H1 (cell line): ENCODE measurements around the gene DNAAF5.

ENCODE experiments used
- CEBPB ChIP-seq: IDR thresholded peaks from 2 replicates; pipeline ENCODE4 v1.6.1; 2012; ENCODE audit warnings: low read depth, low read length
- MAX ChIP-seq: IDR thresholded peaks from 2 replicates; pipeline ENCODE4 v1.6.1; 2012; ENCODE audit warnings: inconsistent platforms
- TAF1 ChIP-seq: IDR thresholded peaks from 2 replicates; pipeline ENCODE4 v1.6.1; 2011; ENCODE audit warnings: mild to moderate bottlenecking, low read depth, low read length
- TF ChIP-seq, protein P1 (sequence below), 3 experiments: IDR thresholded peaks; 1 replicate in 2 of 3; 2 replicates in 1 of 3; pipeline versions ENCODE4 v1.5.1 to v1.6.1; 2011; ENCODE audit warnings: low read length in 3 of 3, mild to moderate bottlenecking in 3 of 3, inconsistent platforms in 2 of 3, low read depth in 1 of 3, moderate library complexity in 1 of 3; ENCODE audit not compliant: insufficient read depth in 1 of 3; ENCODE audit errors: control extremely low read depth in 1 of 3

DNA sequence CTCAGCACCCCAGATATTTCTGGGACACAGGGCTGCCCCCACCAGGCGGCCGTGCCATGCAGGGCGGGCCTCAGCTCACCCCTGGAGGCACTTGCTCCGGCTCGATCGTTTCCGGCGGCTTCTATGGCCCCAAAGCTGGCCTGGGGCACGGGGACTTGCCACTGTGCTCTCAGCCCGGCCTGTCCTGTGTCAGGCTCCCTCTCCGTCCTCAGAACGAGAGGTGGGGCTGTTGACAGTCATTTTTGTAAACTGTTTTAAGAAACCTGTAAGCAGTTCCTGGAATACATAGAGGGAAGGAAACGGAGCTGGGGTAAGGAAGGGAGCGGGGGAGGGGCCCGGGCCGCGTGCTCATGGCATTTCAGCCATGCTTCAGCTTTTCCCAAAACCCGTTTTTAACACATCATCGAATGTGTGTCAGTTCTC is 31.3 kb downstream of the DNAAF5 start:
- TF ChIP-seq TAF1 (no peak), MAX (no peak), CEBPB (no peak)
- TF ChIP-seq, protein P1, sequence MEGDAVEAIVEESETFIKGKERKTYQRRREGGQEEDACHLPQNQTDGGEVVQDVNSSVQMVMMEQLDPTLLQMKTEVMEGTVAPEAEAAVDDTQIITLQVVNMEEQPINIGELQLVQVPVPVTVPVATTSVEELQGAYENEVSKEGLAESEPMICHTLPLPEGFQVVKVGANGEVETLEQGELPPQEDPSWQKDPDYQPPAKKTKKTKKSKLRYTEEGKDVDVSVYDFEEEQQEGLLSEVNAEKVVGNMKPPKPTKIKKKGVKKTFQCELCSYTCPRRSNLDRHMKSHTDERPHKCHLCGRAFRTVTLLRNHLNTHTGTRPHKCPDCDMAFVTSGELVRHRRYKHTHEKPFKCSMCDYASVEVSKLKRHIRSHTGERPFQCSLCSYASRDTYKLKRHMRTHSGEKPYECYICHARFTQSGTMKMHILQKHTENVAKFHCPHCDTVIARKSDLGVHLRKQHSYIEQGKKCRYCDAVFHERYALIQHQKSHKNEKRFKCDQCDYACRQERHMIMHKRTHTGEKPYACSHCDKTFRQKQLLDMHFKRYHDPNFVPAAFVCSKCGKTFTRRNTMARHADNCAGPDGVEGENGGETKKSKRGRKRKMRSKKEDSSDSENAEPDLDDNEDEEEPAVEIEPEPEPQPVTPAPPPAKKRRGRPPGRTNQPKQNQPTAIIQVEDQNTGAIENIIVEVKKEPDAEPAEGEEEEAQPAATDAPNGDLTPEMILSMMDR (IDR thresholded peaks at IDR 0.05; ENCODE audit: control extremely low read depth in 1 of 3, insufficient read depth in 1 of 3, low read depth in 1 of 3, low read length in 3 of 3) = no peak
